H9 (cell line): ENCODE results near the gene CIB4. TPM values are rescaled to one million over a fixed set of nuclear protein-coding genes. Genes with fewer than 3 reads are reported as not detected.

ENCODE experiments used
- DNase-seq: peaks from one replicate; pipeline ENCODE4 v3.0.0-alpha.2; 2017
- H2AFZ ChIP-seq: one replicate; pipeline ENCODE4 v1.6.1; 2013; ENCODE audit warnings: mild to moderate bottlenecking, low read length, control low read depth, moderate library complexity
- H2AK5ac ChIP-seq: 2 replicates; pipeline ENCODE4 v1.6.1; 2013; ENCODE audit warnings: low read length, control low read depth, mixed read lengths; ENCODE audit not compliant: insufficient read length
- H2BK120ac ChIP-seq: one replicate; pipeline ENCODE4 v1.6.1; 2013; ENCODE audit warnings: low read depth, mild to moderate bottlenecking, low read length, control low read depth, inconsistent platforms; ENCODE audit not compliant: poor library complexity, severe bottlenecking
- H2BK12ac ChIP-seq: 2 replicates; pipeline ENCODE4 v1.6.1; 2013; ENCODE audit warnings: low read length, control low read depth, mixed read lengths, low read depth; ENCODE audit not compliant: insufficient read length
- H2BK15ac ChIP-seq: 2 replicates; pipeline ENCODE4 v1.6.1; 2013; ENCODE audit warnings: low read depth, low read length, control low read depth
- H2BK20ac ChIP-seq: one replicate; pipeline ENCODE4 v1.6.1; 2013; ENCODE audit warnings: low read depth, mild to moderate bottlenecking, low read length, control low read depth, inconsistent platforms; ENCODE audit not compliant: poor library complexity, severe bottlenecking
- H2BK5ac ChIP-seq: 2 replicates; pipeline ENCODE4 v1.6.1; 2013; ENCODE audit warnings: low read length, control low read depth, mixed read lengths; ENCODE audit not compliant: insufficient read length
- H3K14ac ChIP-seq: 2 replicates; pipeline ENCODE4 v1.6.1; 2013; ENCODE audit warnings: low read length, control low read depth; ENCODE audit not compliant: insufficient read depth
- H3K18ac ChIP-seq: 2 replicates; pipeline ENCODE4 v1.6.1; 2013; ENCODE audit warnings: low read depth, mild to moderate bottlenecking, mixed read lengths, low read length, control low read depth; ENCODE audit not compliant: insufficient read length
- H3K23ac ChIP-seq: 2 replicates; pipeline ENCODE4 v1.6.1; 2013; ENCODE audit warnings: low read length, control low read depth, mixed read lengths, low read depth; ENCODE audit not compliant: insufficient read length
- H3K23me2 ChIP-seq: 2 replicates; pipeline ENCODE4 v1.6.1; 2013; ENCODE audit warnings: low read depth, mild to moderate bottlenecking, mixed read lengths, low read length, control low read depth; ENCODE audit not compliant: insufficient read length, poor library complexity, severe bottlenecking
- H3K27ac ChIP-seq: 2 replicates; pipeline ENCODE4 v1.5.1; 2013; ENCODE audit warnings: low read length, control low read depth, mixed read lengths, low read depth; ENCODE audit not compliant: insufficient read length
- H3K27me3 ChIP-seq: 2 replicates; pipeline ENCODE4 v1.6.1; 2013; ENCODE audit warnings: low read length, control low read depth, inconsistent platforms; ENCODE audit not compliant: insufficient read depth
- H3K4ac ChIP-seq: 2 replicates; pipeline ENCODE4 v1.6.1; 2013; ENCODE audit warnings: low read depth, mild to moderate bottlenecking, control low read depth, inconsistent platforms, low read length, moderate library complexity
- H3K4me1 ChIP-seq: 2 replicates; pipeline ENCODE4 v1.6.1; 2013; ENCODE audit warnings: low read length, control low read depth, inconsistent platforms; ENCODE audit not compliant: insufficient read depth
- H3K4me2 ChIP-seq: 2 replicates; pipeline ENCODE4 v1.6.1; 2013; ENCODE audit warnings: low read length, control low read depth, mixed read lengths; ENCODE audit not compliant: insufficient read length, insufficient read depth
- H3K56ac ChIP-seq: 2 replicates; pipeline ENCODE4 v1.6.1; 2013; ENCODE audit warnings: low read depth, mild to moderate bottlenecking, mixed read lengths, low read length, control low read depth; ENCODE audit not compliant: insufficient read length
- H3K79me1 ChIP-seq: 2 replicates; pipeline ENCODE4 v1.6.1; 2013; ENCODE audit warnings: low read depth, mild to moderate bottlenecking, moderate library complexity, low read length, control low read depth, inconsistent platforms; ENCODE audit not compliant: insufficient read depth, poor library complexity, severe bottlenecking
- H3K79me2 ChIP-seq: 2 replicates; pipeline ENCODE4 v1.6.1; 2013; ENCODE audit warnings: low read length, control low read depth, inconsistent platforms; ENCODE audit not compliant: insufficient read depth
- H3K9ac ChIP-seq: 2 replicates; pipeline ENCODE4 v1.6.1; 2013; ENCODE audit warnings: low read length, control low read depth, mixed read lengths; ENCODE audit not compliant: insufficient read length; ENCODE audit errors: extremely low read depth
- H3K9me3 ChIP-seq: one replicate; pipeline ENCODE4 v1.6.1; 2013; ENCODE audit warnings: low read depth, low read length, inconsistent platforms; ENCODE audit not compliant: control insufficient read depth
- H3T11ph ChIP-seq: one replicate; pipeline ENCODE4 v1.6.1; 2013; ENCODE audit warnings: mild to moderate bottlenecking, low read length, control low read depth, inconsistent platforms
- H4K20me1 ChIP-seq: one replicate; pipeline ENCODE4 v1.6.1; 2013; ENCODE audit not compliant: control insufficient read depth, insufficient read length, insufficient read depth
- H4K5ac ChIP-seq: 2 replicates; pipeline ENCODE4 v1.6.1; 2013; ENCODE audit warnings: low read depth, mild to moderate bottlenecking, mixed read lengths, low read length, control low read depth; ENCODE audit not compliant: insufficient read length
- H4K8ac ChIP-seq: replicated peaks from 2 replicates; pipeline ENCODE4 v1.6.1; 2013; ENCODE audit warnings: low read length, control low read depth, mixed read lengths, low read depth; ENCODE audit not compliant: insufficient read length
- H4K91ac ChIP-seq: 2 replicates; pipeline ENCODE4 v1.6.1; 2013; ENCODE audit warnings: low read depth, mild to moderate bottlenecking, moderate library complexity, mixed read lengths, low read length, control low read depth; ENCODE audit not compliant: insufficient read length
- H3K27ac Mint-ChIP-seq, 3 experiments: 2 replicates in 2 of 3; 3 replicates in 1 of 3; pipeline ENCODE4 v1.8.0; 2020 to 2021; ENCODE audit warnings: mixed read lengths in 3 of 3, mild to moderate bottlenecking in 1 of 3, moderate library complexity in 1 of 3
- H3K27me3 Mint-ChIP-seq: 2 replicates; pipeline ENCODE4 v1.8.0; 2021; ENCODE audit warnings: low read depth, mild to moderate bottlenecking, moderate library complexity, mixed read lengths
- H3K36me3 Mint-ChIP-seq, 3 experiments: 2 replicates in 2 of 3; 3 replicates in 1 of 3; pipeline ENCODE4 v1.8.0; 2020 to 2021; ENCODE audit warnings: low read depth in 3 of 3, mixed read lengths in 3 of 3; ENCODE audit not compliant: insufficient read depth in 1 of 3
- H3K4me1 Mint-ChIP-seq, 2 experiments: 2 replicates each; pipeline ENCODE4 v1.8.0; 2020; ENCODE audit warnings: mixed read lengths in 2 of 2
- H3K4me3 Mint-ChIP-seq, 2 experiments: 2 replicates in 1 of 2; 3 replicates in 1 of 2; pipeline ENCODE4 v1.8.0; 2020 to 2021; ENCODE audit warnings: mild to moderate bottlenecking in 2 of 2, mixed read lengths in 2 of 2, moderate library complexity in 1 of 2
- H3K9me3 Mint-ChIP-seq, 2 experiments: 2 replicates in 1 of 2; 3 replicates in 1 of 2; pipeline ENCODE4 v1.8.0; 2020; ENCODE audit warnings: mild to moderate bottlenecking in 2 of 2, mixed read lengths in 2 of 2, moderate library complexity in 1 of 2
- CTCF ChIP-seq: fragments of 200-600 bp; sonication (generic); conservative IDR thresholded peaks from 3 replicates; pipeline ENCODE4 v1.8.0; 2021; ENCODE audit warnings: antibody characterized with exemption, mild to moderate bottlenecking
- WGBS: extraction: QIAGEN DNeasy Blood & Tissue Kit; methylation state at CpG from one replicate; pipeline ENCODE4 v1.1.7; 2013; ENCODE audit warnings: missing lambda C conversion rate, low lambda C conversion rate, mixed read lengths; ENCODE audit not compliant: insufficient read length; ENCODE audit errors: extremely low coverage; 5-methylcytosine and 5-hydroxymethylcytosine counted together
- total RNA-seq: library from RNA; stranded (reverse); gene quantifications from 2 replicates; pipeline ENCODE4 v1.2.1, GENCODE V29; 2021

Gene CIB4
- total RNA-seq, 1 experiment from 2014 or later, result not detected

GRCh38 chr2:26644188-26644835 is 3.1 kb upstream of the CIB4 start:
- Mint-ChIP-seq H3K4me1 (peaks cover 32 to 51% of the 10 kb centered on the region in 2 experiments), H3K27ac (no peak overlapping the region)
- no peak overlapping the region for H4K91ac ChIP-seq

More at GRCh38 chr2:26644188-26644835, 3.1 kb upstream of the CIB4 start:
- Histone ChIP-seq H3K18ac (no peak overlapping the region), H2BK12ac (no peak overlapping the region), H2BK120ac (no peak overlapping the region), H2AFZ (no peak overlapping the region), H2AK5ac (no peak overlapping the region), H3K23ac (no peak overlapping the region), H4K20me1 (no peaks in the 10 kb centered on the region), H3K27ac (no peak overlapping the region), H3K4ac (no peak overlapping the region), H4K8ac (no peak overlapping the region), H3K23me2 (no peaks in the 10 kb centered on the region), H2BK20ac (no peak overlapping the region), H2BK15ac (no peak overlapping the region), H3K9me3 (no peaks in the 10 kb centered on the region), H3K4me2 (no peak overlapping the region), H3K27me3 (no peaks in the 10 kb centered on the region), H3K79me2 (no peaks in the 10 kb centered on the region), H4K5ac (no peak overlapping the region), H3K79me1 (no peaks in the 10 kb centered on the region), H2BK5ac (no peak overlapping the region), H3K4me1 (peaks cover 3% of the 10 kb centered on the region; the same call in 1 of the 2 replicates), H3T11ph (no peak overlapping the region), H3K9ac (no peak overlapping the region), H3K14ac (no peak overlapping the region), H3K56ac (no peak overlapping the region)
- Mint-ChIP-seq H3K9me3 (no peaks in the 10 kb centered on the region), H3K4me3 (no peak overlapping the region), H3K36me3 (no peaks in the 10 kb centered on the region), H3K27me3 (peaks cover 29% of the 10 kb centered on the region)
- DNase-seq, result peak; percentile 19
- no CpG with 5 or more reads among the region's 13 CpGs for WGBS
- no peak for TF ChIP-seq CTCF
